IMR-90 (cell line): ENCODE measurements around the gene PLPP1. TPM values are rescaled to one million over a fixed set of nuclear protein-coding genes. Genes with fewer than 3 reads are reported as not detected.

Experiments used
- ATAC-seq: fragments of 200-7000 bp; cut with Tn5 transposase; 2 replicates; pipeline ENCODE4 v1.9.1; 2020; ENCODE audit warnings: low read depth, mild to moderate bottlenecking, moderate library complexity
- BruUV-seq: library from RNA; stranded (reverse); fragments of 400-500 nt; replicated peaks from 2 replicates; lab custom pipeline; 2021; lab: Mats Ljungman, UMichigan
- CTCF ChIA-PET: fragments of 300-600 bp; formaldehyde crosslinking; extraction: SDS; loops from one replicate; lab custom pipeline; 2021; ENCODE audit warnings: antibody characterized with exemption; lab: Yijun Ruan, JAX
- POLR2A ChIA-PET: fragments of 300-600 bp; sonication (Branson Sonifier 250); formaldehyde crosslinking; loops from one replicate; lab custom pipeline; 2022; ENCODE audit warnings: antibody characterized with exemption; ENCODE audit not compliant: unreplicated experiment; lab: Charles Lee
- DNase-seq: peaks from one replicate; pipeline ENCODE4 v3.0.0; 2013
- H2AFZ ChIP-seq: replicated peaks from 2 replicates; pipeline ENCODE3; 2013; ENCODE audit warnings: low read length, mild to moderate bottlenecking; ENCODE audit not compliant: poor library complexity
- H2AK5ac ChIP-seq: 2 replicates; pipeline ENCODE4 v1.6.1; 2013; ENCODE audit warnings: low read depth, low read length, inconsistent platforms
- H2AK9ac ChIP-seq: replicated peaks from 2 replicates; pipeline ENCODE3; 2013; ENCODE audit warnings: mild to moderate bottlenecking, low read depth, low read length, moderate library complexity; ENCODE audit not compliant: poor library complexity
- H2BK120ac ChIP-seq: 2 replicates; pipeline ENCODE4 v1.6.1; 2013; ENCODE audit warnings: low read depth, low read length, inconsistent platforms
- H2BK15ac ChIP-seq: 3 replicates; pipeline ENCODE4 v1.6.1; 2013; ENCODE audit warnings: low read depth, low read length, inconsistent platforms
- H2BK20ac ChIP-seq: 2 replicates; pipeline ENCODE4 v1.6.1; 2013; ENCODE audit warnings: low read depth, mild to moderate bottlenecking, inconsistent platforms, low read length, moderate library complexity
- H2BK5ac ChIP-seq: 2 replicates; pipeline ENCODE4 v1.6.1; 2013; ENCODE audit warnings: mild to moderate bottlenecking, low read depth, low read length, inconsistent platforms; ENCODE audit not compliant: poor library complexity, severe bottlenecking
- H3K14ac ChIP-seq: replicated peaks from 2 replicates; pipeline ENCODE4 v1.6.1; 2013; ENCODE audit warnings: low read depth, low read length, inconsistent platforms
- H3K18ac ChIP-seq: 2 replicates; pipeline ENCODE4 v1.6.1; 2013; ENCODE audit warnings: low read depth, low read length, control low read depth
- H3K23ac ChIP-seq: 2 replicates; pipeline ENCODE4 v1.6.1; 2013; ENCODE audit warnings: low read depth, low read length, inconsistent platforms
- H3K27ac ChIP-seq: 2 replicates; pipeline ENCODE4 v1.5.1; 2013; ENCODE audit warnings: mild to moderate bottlenecking, control low read depth, low read length; ENCODE audit not compliant: insufficient read depth
- H3K27me3 ChIP-seq: 2 replicates; pipeline ENCODE4 v1.6.1; 2013; ENCODE audit warnings: low read length; ENCODE audit not compliant: control insufficient read depth, insufficient read depth
- H3K36me3 ChIP-seq: 2 replicates; pipeline ENCODE4 v1.6.1; 2013; ENCODE audit warnings: low read length, mixed read lengths; ENCODE audit not compliant: control insufficient read depth, insufficient read depth
- H3K4ac ChIP-seq: 2 replicates; pipeline ENCODE4 v1.6.1; 2013; ENCODE audit warnings: low read depth, low read length, inconsistent platforms
- H3K4me1 ChIP-seq: 2 replicates; pipeline ENCODE4 v1.6.1; 2013; ENCODE audit warnings: low read length, mixed read lengths; ENCODE audit not compliant: control insufficient read depth, insufficient read depth
- H3K4me2 ChIP-seq: 2 replicates; pipeline ENCODE4 v1.6.1; 2013; ENCODE audit warnings: low read depth, mild to moderate bottlenecking, control low read depth, low read length, moderate library complexity
- H3K4me3 ChIP-seq: 2 replicates; pipeline ENCODE4 v1.5.1; 2013; ENCODE audit warnings: low read depth, mild to moderate bottlenecking, control low read depth, low read length, moderate library complexity; ENCODE audit not compliant: insufficient read depth
- H3K56ac ChIP-seq: 2 replicates; pipeline ENCODE4 v1.6.1; 2013; ENCODE audit warnings: low read length, inconsistent platforms; ENCODE audit not compliant: insufficient read depth; ENCODE audit errors: extremely low read depth
- H3K79me1 ChIP-seq, 2 experiments: 2 replicates each; pipeline ENCODE4 v1.6.1; 2013; ENCODE audit warnings: low read length in 2 of 2, inconsistent platforms in 1 of 2, low read depth in 1 of 2
- H3K9ac ChIP-seq: 2 replicates; pipeline ENCODE4 v1.6.1; 2013; ENCODE audit warnings: low read depth, low read length, control low read depth
- H3K9me1 ChIP-seq: 2 replicates; pipeline ENCODE4 v1.6.1; 2013; ENCODE audit warnings: low read length, inconsistent platforms; ENCODE audit not compliant: insufficient read depth
- H3K9me3 ChIP-seq: 2 replicates; pipeline ENCODE4 v1.6.1; 2013; ENCODE audit warnings: low read length; ENCODE audit not compliant: control insufficient read depth, insufficient read depth
- H4K20me1 ChIP-seq: 2 replicates; pipeline ENCODE4 v1.6.1; 2013; ENCODE audit warnings: low read length, inconsistent platforms; ENCODE audit not compliant: insufficient read depth
- H4K5ac ChIP-seq: 2 replicates; pipeline ENCODE4 v1.6.1; 2013; ENCODE audit warnings: mild to moderate bottlenecking, low read depth, low read length, control low read depth
- H4K8ac ChIP-seq, 2 experiments: 2 replicates each; pipeline ENCODE4 v1.6.1; 2013; ENCODE audit warnings: low read depth in 2 of 2, low read length in 2 of 2, control low read depth in 1 of 2, inconsistent platforms in 1 of 2
- H4K91ac ChIP-seq: 2 replicates; pipeline ENCODE4 v1.6.1; 2013; ENCODE audit warnings: low read depth, low read length, inconsistent platforms; ENCODE audit not compliant: insufficient read depth
- CEBPB ChIP-seq: IDR thresholded peaks from 2 replicates; pipeline ENCODE4 v1.6.1; 2012; ENCODE audit warnings: low read depth, low read length, improper control_type of control experiment
- ELK1 ChIP-seq: fragments of 150-350 bp; IDR thresholded peaks from 2 replicates; pipeline ENCODE4 v1.6.1; 2016; ENCODE audit warnings: low read depth, mild to moderate bottlenecking, low read length, moderate library complexity, borderline replicate concordance
- SMC3 ChIP-seq: fragments of 150-350 bp; IDR thresholded peaks from 2 replicates; pipeline ENCODE4 v1.6.1; 2016; ENCODE audit warnings: low read depth, mild to moderate bottlenecking, antibody characterized with exemption, low read length, moderate library complexity
- WGBS, 2 experiments: methylation state at CpG; one replicate each; pipeline versions ENCODE4 v1.1.5 to v1.1.7; 2013; ENCODE audit warnings: missing lambda C conversion rate in 2 of 2; ENCODE audit not compliant: insufficient read length in 1 of 2; ENCODE audit errors: extremely low coverage in 2 of 2; 5-methylcytosine and 5-hydroxymethylcytosine counted together
- dilution Hi-C: fragments of 300-500 bp; cut with HindIII; formaldehyde crosslinking; loops from one replicate; pipeline ENCODE4 v1.14.3; 2018; ENCODE audit warnings: low sequenced_read_pairs; ENCODE audit not compliant: unreplicated experiment
- in situ Hi-C: fragments of 300-500 bp; cut with MboI; formaldehyde crosslinking; loops from 3 replicates; pipeline ENCODE4 v1.14.3; 2019; ENCODE audit warnings: low sequenced_read_pairs, inconsistent platforms, mixed read lengths
- intact Hi-C: fragments of 100-400 bp; cut with micrococcal nuclease; formaldehyde crosslinking; loops from 2 replicates; pipeline ENCODE4 v1.10.0; 2022
- polyA plus RNA-seq, 3 experiments: library from polyadenylated mRNA; depleted of rRNA; stranded (reverse); fragments of >200 nt; gene quantifications; 2 replicates each; pipeline ENCODE4 v1.2.3, GENCODE V29; 2012; ENCODE audit warnings: low replicate concordance in 1 of 3
- total RNA-seq: library from RNA; depleted of rRNA; stranded (reverse); fragments of >200 nt; gene quantifications from 2 replicates; pipeline ENCODE4 v1.2.3, GENCODE V29; 2012

The PLPP1 gene
- total and polyA plus RNA-seq, 2 of the 4 experiments (the other 2 are of a cell fraction): 19.2 to 21.3 TPM

GRCh38 chr5:55547781-55548180, 13.0 kb upstream of the PLPP1 start:
- no peak overlapping the region for H3K14ac ChIP-seq
- no peak overlapping the region for H4K5ac ChIP-seq
- H4K8ac ChIP-seq: no peak overlapping the region
- POLR2A ChIA-PET: no interaction called here
- H3K4me2 ChIP-seq: no peak overlapping the region
- intact Hi-C loops (no loop called here), dilution Hi-C loops (no loop called here), in situ Hi-C loops (no loop called here)
- H3K4ac ChIP-seq: no peak overlapping the region
- no peak overlapping the region for H2AK5ac ChIP-seq
- ATAC-seq: no peak
- no peak overlapping the region for H4K91ac ChIP-seq
- H3K9ac ChIP-seq: no peak overlapping the region
- WGBS, 2 experiments: 83% methylated on average over 1 of the region's 2 CpGs; no CpG with 5 or more reads in 1 of the 2 experiments
- peaks cover 9% of the 10 kb centered on the region for H3K27me3 ChIP-seq
- H3K9me1 ChIP-seq: 0 out of 2 replicates have a peak, but pooled peaks cover 2% of the 10 kb centered on the region
- H3K23ac ChIP-seq: no peak overlapping the region
- CTCF ChIA-PET: interaction anchor here (1.1 kb wide), 1 partner anchor 31 kb away, joined by 6 read pairs; no protein-coding TSS in a partner anchor
- no peak overlapping the region for H2BK20ac ChIP-seq
- H3K9me3 ChIP-seq: no peaks in the 10 kb centered on the region
- no peak overlapping the region for H2AFZ ChIP-seq
- H3K27ac ChIP-seq: no peak overlapping the region
- H3K4me1 ChIP-seq: peaks cover 2% of the 10 kb centered on the region; the same call in 1 of the 2 replicates
- H3K36me3 ChIP-seq: no peaks in the 10 kb centered on the region
- TF ChIP-seq ELK1 (no peak), SMC3 (no peak), CEBPB (peak; percentile 70)
- H3K4me3 ChIP-seq: no peak overlapping the region
- no peak overlapping the region for H2BK5ac ChIP-seq
- no peak overlapping the region for H3K18ac ChIP-seq
- H3K56ac ChIP-seq: no peak overlapping the region
- no peaks in the 10 kb centered on the region for H4K20me1 ChIP-seq
- H3K79me1 ChIP-seq: no peaks in the 10 kb centered on the region
- BruUV-seq: no TSS peak
- no peak overlapping the region for H2BK15ac ChIP-seq
- no peak for DNase-seq
- H2AK9ac ChIP-seq: no peak overlapping the region
- H2BK120ac ChIP-seq: no peak overlapping the region
